ENCODE data around the gene MGRN1.

DNA sequence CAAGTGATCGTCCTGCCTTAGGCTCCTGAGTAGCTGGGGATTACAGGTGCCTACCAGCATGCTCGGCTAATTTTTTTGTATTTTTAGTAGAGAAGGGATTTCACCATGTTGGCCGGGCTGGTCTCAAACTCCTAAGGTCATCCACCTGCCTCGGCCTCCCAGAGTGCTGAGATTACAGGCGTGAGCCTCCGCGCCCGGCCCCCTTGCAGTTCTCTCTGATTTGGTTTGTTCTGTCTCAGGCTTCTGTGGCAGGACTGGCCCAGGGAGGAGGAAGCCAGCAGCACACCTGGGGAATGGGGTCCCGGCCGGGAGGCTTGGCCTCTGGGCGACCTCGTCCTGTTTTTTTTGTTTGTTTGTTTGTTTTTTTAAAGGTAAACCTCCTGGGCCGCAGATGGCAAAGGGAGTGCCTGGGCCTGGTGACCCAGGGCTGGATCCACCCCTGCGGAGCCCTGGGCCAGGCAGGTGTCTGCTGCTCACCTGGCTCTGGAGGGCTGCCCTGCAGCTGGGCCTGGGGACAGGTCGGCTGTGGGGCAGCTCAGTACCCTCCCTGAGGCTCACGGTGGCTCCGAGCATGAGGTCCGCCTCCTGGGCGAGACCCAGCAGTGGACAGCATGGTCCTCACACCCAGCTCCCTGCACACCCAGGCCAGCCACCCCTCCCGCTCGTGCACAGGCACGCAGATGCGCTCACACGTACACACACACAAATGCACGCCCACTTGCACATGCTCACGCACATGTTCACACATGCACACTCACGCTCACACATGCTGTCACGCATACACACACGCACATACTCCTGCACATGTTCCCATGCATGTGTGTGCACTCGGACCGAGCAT lies 65.5 kb downstream of the MGRN1 start:
- no peak for TF ChIP-seq EZH2 (IDR thresholded peaks at IDR 0.05; ENCODE audit: borderline replicate concordance, low read depth, low read length, severe bottlenecking)
- TF ChIP-seq CTCF (IDR thresholded peaks at IDR 0.05; ENCODE audit: borderline replicate concordance, extremely low read depth, low read length, poor library complexity, severe bottlenecking) = no peak
